NCI-H82 treated with DMSO at 0.1 percent for 48 hours (cell line): Measurements from ENCODE around the gene MUC12.

Source experiments
- DNase-seq: peaks from one replicate; lab custom pipeline; 2025; ENCODE audit not compliant: unreplicated experiment; lab: John Stamatoyannopoulos, UW

Gene MUC12

GRCh38 chr7:100952641-100953040, 16.7 kb upstream of the MUC12 start:
- no peak for DNase-seq

GRCh38 chr7:100957832-100958421, 11.4 kb upstream of the MUC12 start:
- no peak for DNase-seq

DNA sequence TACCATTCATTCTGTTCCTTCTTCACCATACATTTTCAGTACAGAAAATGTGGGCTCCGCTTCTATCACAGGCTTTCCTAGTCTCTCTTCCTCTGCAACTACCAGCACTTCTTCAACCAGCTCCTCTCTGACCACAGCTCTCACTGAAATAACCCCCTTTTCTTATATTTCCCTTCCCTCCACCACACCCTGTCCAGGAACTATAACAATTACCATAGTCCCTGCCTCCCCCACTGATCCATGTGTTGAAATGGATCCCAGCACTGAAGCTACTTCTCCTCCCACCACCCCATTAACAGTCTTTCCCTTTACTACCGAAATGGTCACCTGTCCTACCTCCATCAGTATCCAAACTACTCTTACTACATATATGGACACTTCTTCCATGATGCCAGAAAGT, 9.5 kb upstream of the MUC12 start:
- no peak for DNase-seq

DNA sequence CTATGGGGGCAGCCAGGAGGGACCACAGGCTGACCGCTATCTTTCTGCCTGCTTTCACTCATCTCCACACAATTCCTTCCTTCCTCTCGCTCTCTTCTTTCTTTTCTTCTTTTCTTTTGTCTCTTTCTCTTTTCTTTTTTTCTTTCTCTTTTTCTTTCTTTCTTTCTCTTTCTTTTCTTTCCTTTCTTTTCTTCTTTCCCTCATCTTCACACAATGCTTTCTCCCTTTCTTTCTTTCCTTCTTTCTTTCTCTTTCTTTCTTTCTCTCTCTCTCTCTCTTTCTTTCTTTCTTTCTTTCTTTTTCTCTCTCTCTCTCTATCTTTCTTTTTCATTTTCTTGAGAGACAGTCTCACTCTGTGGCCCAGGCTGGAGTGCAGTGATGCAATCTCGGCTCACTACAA, 6.8 kb upstream of the MUC12 start:
- no peak for DNase-seq

GRCh38 chr7:100963386-100963785, 6.0 kb upstream of the MUC12 start:
- no peak for DNase-seq

- no peak for DNase-seq
These were observed 5.5 kb upstream of the MUC12 start for GRCh38 chr7:100963874-100964273.

GRCh38 chr7:100964630-100965029, 4.7 kb upstream of the MUC12 start:
- DNase-seq = no peak

DNA sequence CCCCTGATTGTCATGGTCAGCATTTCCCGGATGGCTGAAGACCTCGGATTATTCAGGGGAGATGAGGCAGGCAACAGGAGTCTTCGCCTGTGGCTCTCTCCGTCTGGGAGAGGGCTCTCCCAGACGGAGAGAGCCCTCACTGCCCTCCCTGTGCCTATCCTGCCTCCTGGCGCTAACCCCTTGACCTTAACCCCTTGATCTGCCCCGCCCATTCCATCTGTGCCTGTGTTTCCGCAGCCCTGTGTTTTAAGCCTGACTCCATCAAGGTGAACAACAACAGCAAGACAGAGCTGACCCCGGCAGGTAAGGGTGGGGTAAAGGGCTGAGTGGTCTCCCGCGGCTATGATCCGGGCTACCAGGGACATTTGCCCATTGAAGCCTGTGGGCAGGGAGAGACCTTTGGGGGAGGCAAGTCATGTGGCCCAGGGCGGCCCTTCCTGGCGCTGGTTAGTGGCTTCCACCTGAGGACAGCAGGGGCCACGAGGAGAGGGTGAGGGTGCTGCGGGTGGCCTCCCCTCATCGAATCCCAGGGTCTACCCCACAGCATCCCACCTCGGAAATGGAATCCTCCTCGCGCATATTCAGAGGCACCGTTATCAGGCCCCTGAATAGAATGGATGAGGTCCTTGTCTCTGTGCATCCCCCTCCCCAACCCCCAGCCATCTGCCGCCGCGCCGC, 4.2 kb upstream of the MUC12 start:
- DNase-seq = no peak

DNA sequence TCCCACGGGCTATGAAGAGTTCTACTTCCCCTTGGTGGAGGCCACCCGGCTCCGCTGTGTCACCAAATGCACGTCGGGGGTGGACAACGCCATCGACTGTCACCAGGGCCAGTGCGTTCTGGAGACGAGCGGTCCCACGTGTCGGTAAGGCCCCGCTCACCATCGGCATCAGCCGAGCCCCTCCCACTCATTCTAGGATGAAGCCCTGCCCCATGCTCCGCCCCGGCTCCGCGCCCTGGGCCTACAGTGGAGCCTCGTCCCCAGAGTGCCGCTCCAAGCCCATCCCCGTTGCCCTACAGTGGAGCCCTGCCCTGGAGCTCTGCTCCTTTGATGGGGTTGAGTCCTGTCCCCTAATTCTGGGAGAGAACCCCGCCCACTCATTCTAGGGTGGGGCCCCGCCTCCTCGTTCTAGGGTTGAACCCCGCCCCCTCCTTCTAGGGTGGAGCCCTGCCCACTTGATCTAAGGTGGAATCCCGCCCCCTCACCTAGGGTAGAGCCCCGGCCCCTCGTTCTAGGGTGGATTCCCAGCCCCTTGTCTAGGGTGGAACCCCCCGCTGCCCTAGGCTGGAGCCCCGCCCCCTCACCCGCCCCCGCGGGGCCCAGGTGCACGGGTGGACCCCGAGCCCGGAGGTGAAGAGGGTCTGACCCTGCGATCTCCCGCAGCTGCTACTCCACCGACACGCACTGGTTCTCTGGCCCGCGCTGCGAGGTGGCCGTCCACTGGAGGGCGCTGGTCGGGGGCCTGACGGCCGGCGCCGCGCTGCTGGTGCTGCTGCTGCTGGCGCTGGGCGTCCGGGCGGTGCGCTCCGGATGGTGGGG, 3.4 kb upstream of the MUC12 start:
- no peak for DNase-seq

DNA sequence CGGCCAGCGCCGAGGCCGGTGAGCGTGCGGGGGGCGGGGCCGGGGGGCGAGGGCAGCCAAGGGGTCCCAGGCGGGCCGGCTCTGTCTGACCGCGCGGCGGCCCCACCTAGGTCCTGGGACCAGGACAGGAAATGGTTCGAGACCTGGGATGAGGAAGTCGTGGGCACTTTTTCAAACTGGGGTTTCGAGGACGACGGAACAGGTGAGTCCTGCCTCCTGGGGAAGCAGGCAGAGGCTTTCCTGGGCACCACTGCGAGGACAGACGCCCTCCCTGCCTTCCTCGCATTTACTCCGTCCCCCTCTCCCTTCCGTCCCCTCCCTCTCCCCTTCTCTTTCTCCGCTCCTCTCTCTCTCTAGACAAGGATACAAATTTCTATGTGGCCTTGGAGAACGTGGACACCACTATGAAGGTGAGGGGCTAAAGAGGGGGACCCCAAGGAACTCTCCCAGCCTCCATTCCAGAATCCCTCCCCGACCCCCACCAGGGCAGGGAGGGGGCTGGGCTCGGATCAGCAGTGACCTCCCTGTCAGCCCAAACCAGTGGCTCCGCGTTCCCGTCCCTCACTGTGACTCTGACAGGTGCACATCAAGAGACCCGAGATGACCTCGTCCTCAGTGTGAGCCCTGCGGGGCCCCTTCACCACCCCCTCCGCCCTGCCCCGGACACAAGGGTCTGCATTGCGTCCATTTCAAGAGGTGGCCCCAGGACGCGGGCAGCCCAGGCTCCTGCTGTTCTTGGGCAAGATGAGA, 2.6 kb upstream of the MUC12 start:
- DNase-seq = no peak

DNA sequence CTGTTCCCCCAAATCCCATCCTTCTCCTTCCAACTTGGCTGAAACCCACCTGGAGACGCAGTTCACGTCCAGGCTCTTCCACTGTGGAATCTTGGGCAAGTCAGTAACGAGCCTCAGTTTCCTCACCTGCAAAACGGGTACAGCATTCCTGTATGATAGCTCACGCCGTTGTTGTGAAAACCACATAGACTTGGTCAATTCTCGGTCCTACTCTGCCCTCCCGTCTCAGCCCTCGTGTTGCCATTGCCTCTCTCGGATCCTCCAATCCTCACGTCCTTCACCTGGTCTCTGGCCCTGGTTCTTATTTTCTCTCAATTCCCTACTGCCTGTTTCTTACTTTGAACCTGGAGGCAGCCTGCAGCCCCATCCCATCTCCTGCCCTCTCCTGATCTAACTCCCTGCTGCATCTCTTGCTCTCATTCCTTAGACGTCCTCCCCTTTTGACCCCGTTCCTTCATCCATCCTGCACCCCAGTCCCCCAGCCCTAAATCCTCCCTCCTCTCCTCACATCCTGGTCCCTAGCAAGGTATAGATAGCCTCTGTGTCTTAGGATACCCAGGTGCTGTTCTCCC, 2.0 kb upstream of the MUC12 start:
- DNase-seq = no peak

- no peak for DNase-seq
These were observed 1.3 kb upstream of the MUC12 start for GRCh38 chr7:100968031-100968430.

DNA sequence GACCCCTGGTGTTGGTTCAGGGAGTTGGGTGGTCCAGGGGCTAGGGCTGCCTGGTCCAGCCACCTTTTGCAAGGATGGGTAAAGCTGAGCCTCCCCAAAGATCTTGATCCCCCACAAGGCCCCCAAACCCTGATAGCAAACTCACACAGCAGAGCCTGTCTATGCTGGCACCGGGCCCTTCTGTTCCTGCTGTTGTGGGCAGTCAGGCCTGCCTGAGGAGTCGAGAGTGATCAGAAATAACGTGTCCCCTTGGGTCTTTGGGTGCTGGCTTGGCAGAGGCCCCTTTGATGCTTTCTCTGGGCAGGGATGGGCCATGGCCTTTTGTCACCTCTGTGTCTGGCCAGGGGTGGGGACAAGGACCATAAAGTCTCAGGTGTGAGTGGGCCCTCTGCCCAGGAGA, 715 bp upstream of the MUC12 start:
- DNase-seq = no peak

DNA sequence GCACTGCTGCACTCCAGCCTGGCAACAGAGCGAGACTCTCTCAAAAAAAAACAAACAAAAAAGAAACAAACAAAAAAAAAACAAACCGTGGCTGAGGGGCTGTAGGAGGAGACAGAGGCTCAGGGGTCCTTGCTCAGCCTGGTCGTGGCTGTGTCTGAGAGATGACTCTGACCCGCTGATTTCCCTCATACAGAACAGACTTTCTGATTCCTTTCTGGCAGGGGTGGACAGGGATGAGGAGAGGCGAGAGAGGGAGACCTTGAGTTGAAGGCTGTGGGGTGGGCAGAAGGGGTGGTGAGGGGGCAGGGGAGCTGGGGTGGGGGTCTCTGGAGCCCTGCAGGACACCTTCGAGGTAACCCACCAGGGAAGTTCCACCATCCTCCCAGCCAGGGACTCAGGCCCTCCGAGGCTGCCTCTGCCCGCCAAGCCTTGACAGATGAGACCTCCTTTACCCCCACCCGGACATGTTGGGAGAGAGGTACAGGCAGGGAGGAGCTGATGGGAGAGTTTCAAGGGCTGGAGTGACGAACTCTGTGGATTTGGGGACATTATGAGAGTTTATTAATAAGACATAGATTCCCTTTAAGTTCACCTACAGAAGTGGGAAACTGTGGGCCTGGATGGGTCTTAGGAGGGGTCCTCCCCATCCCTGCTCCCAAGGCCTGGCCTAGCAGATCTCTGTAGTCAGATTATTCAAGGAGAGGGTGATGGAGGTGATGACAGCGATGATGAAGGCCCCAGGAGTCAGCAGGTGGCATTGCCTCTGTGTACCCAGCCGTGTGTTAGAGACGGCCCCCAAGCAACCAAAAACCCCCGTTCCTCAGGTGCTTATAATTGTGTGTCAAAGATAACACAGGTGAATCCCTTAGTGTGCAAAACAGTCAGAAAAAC, 2.0 kb downstream of the MUC12 start:
- DNase-seq = no peak

DNA sequence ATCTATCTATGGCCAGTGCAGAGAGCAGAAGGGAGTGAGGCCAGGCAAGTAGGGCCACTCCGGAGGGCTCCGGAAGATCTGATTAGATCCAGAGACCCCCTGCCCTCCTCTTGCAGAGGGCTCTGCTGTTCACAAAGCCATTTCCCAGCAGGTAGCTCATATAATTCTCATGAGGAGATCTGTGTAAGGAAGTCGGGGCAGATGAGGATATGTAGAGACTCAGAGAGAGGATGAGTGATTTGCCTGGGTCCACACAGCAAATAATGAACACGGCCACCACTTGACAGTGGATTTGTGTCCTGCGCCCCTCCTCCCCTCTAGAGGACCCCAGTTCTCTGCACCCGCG, 2.6 kb downstream of the MUC12 start:
- no peak for DNase-seq

GRCh38 chr7:100974021-100974420, 4.7 kb downstream of the MUC12 start:
- no peak for DNase-seq

DNA sequence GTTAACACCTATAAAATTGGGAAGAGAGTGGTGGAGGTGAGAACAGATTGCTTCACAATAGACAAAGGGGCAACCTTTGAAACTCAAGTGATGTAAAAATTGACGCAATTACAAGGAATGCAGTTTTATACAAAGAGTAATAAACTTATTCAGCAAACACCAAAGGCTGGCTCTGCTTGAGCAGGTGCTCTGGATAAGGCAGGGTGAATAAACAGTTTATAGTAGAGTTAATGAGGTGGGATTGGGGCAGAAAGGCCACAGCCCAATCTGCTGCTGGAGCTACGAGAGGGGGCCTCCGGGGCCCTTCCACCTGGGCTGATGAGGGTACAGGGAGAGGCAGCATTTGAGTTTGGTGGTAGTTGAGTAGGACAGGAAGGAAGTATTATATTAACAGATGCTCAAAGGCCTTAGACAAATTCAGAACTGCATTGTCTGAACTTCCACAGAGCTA, 6.0 kb downstream of the MUC12 start:
- no peak for DNase-seq

DNA sequence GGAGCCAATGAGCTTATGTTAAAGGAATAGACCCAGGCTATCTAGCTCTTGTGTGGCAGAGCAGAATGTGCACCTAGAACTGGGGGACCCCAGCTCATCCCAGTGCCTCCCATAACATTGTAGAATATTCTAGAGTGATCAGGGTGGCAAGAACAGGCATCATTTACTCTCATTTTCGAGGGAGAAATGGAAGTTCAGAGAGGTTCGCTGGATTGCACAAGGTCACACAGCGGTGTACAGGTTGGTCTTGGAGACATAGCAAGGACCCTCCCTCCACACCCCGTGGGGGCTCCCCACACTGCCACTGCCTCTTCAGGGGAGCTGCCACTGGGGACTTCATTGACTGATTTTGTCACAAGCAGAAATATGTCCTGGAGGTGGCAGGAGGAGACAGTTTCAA, 8.9 kb downstream of the MUC12 start:
- no peak for DNase-seq

- no peak for DNase-seq
These were observed 14.3 kb downstream of the MUC12 start for GRCh38 chr7:100983451-100984187.
